22Rv1 (cell line): Measurements from ENCODE around the gene FAM25A.
"Not testable (repeated sequence)": the region's sequence is repeated elsewhere in the genome, so short reads cannot be mapped to it uniquely, and the experiment has no call there.

Source experiments
- ZFX ChIP-seq: fragments of 450-650 bp; IDR thresholded peaks from 2 replicates; pipeline ENCODE4 v1.6.1; 2017; ENCODE audit warnings: antibody characterized with exemption, borderline replicate concordance
- TF ChIP-seq, protein P1 (sequence below): fragments of 450-650 bp; IDR thresholded peaks from 2 replicates; pipeline ENCODE4 v1.5.1; 2017; ENCODE audit warnings: mild to moderate bottlenecking

DNA sequence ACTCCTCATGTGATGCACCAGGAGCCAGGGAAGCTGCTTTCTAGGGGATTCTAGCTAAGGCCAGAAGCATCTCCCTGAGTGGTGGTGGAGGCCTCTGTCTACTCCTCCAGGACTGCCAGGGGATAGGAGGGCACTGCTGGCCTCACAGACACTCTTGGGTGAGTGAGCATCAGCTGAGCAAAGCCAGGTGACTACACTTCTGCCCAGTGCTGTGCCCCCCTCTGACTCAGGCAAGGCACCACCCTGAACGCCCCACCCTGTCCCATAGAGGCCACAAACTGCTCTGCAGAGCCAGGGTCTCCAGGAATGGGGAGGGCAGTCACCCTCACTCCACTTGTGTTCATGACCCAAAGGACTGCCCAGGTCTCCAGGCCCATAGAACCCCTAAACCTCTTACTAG lies 590 bp upstream of the FAM25A start:
- TF ChIP-seq, protein P1, sequence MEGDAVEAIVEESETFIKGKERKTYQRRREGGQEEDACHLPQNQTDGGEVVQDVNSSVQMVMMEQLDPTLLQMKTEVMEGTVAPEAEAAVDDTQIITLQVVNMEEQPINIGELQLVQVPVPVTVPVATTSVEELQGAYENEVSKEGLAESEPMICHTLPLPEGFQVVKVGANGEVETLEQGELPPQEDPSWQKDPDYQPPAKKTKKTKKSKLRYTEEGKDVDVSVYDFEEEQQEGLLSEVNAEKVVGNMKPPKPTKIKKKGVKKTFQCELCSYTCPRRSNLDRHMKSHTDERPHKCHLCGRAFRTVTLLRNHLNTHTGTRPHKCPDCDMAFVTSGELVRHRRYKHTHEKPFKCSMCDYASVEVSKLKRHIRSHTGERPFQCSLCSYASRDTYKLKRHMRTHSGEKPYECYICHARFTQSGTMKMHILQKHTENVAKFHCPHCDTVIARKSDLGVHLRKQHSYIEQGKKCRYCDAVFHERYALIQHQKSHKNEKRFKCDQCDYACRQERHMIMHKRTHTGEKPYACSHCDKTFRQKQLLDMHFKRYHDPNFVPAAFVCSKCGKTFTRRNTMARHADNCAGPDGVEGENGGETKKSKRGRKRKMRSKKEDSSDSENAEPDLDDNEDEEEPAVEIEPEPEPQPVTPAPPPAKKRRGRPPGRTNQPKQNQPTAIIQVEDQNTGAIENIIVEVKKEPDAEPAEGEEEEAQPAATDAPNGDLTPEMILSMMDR, result not testable (repeated sequence)
- TF ChIP-seq ZFX, result not testable (repeated sequence)
